HG03095 (cell line): ENCODE data around the gene MYO3B.

Experiments
- ATAC-seq: cut with Tn5 transposase; IDR thresholded peaks from one replicate; pipeline ENCODE4 v1.9.1; 2021; ENCODE audit warnings: moderate library complexity; ENCODE audit not compliant: unreplicated experiment

The MYO3B gene

DNA sequence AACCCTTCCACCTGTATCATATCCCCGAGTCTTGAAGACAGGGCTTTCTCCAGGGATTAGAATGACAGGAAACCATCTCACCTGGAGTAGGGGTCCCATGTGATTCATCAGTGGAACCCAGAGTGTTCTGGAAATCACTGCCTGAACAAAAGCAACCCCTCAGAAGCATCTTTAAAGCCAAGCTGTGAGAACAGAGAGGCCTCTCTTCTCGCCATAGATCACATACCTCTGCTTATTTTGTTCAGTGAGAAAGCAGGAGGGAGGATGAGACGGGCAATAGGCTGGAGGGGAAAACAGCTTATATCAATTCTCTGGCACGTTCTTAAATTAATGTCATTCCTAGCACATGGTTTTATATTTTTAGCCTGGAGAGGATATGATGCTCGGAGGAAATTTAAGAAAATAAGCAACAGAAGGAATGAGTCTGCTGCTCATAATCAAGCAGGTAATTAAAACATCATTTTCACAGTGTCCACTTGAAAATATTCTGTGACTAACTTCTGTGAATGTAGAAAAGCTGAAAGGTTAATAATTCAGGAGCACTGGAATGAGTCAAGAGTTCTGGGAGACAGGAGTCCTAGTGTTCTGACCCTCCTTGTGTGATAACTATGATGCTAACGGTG is 323.6 kb downstream of the MYO3B start:
- no peak for ATAC-seq

DNA sequence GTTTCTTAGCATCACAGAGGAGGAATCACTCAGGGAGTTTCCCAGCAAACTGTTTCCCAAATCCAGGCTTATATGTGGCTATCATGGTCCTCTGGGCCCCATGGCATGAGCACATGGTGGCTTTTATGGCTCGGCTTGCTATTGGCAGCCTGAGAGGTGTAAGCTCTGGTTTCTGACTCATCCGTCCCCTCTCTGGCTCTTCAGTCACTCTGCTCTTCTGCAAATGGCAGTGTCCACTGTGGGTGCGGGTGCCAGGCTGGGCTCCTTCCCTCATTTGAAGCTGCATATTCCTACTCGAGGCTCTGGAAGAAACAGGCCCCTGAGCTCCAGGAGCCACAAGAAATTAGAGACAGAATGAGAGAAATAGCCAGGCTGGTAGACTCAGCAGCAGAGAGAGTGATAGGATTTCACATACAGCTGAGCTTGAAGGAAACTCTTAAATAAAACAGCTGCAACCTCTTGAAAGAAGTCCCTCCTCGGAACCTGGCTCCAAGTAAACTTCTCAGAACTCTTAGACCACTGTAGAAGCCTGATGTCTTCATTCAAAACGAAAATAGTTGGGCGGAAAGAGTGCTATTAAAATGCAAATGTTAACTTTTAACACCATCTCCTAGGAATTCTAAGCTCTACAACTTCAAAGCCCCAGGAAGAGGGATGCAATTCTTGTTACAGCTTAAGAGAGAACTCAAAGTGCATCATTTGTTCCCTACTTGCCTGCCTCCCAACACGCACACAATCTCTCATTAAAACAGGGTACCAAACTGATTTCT is 324.6 kb downstream of the MYO3B start:
- ATAC-seq = no peak

DNA sequence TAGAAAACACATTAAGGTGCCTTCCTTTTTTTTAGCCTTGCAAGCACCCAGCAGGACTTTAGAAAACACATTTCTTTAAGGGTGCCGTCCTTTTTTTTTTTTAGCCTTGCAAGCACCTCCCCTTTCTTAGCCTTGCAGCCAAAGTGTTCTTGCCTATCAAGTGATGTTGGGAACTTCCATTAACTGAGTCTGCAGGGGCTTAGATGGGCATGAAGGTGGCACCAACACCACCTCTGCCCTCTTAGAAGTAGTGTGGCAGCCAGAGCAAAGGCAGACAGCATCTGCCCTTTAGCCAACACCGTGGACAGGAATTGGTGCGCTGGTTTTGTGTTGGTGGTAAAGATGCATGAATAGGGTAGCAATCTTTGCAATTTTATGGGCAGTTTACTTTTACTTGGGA is 325.6 kb downstream of the MYO3B start:
- ATAC-seq = no peak

DNA sequence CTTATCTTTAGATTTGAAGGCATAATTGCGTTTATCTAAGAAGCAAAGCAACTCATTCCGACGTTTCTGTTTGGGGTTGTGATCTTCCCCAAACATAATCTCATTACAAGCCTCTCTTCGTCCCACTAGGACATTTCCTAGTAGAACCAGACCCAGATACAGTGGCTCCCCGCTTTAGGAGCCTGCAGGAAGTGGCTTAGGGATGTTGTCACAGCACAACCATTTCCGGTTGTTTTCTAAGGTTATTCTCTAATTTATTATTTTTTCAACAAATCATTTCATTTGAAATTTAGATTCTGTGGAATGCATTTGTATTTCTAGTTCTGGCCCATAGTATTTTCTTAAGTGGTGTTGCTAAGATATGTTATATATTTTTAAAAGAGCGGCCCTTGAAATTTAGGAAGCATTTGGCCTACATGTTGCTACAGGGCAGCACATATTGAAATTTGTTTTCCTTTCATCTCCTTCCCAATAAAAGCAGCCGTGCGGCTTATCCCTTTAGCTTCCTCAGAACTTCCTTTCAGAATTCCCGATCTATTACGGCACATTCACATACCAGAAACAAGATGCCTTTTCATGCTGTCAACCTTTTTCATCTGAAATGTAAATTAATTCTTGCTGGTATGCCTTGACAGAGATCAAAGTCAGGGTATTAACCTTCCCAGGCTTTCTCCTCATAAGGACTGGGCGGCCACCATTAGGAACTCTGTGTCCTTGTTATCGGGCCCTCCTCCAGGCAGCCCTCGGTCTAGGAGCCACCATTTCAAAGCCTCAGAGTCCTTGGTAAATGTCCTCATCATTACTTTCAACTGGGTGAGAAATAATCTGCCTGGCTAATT is 326.2 kb downstream of the MYO3B start:
- ATAC-seq = no peak

DNA sequence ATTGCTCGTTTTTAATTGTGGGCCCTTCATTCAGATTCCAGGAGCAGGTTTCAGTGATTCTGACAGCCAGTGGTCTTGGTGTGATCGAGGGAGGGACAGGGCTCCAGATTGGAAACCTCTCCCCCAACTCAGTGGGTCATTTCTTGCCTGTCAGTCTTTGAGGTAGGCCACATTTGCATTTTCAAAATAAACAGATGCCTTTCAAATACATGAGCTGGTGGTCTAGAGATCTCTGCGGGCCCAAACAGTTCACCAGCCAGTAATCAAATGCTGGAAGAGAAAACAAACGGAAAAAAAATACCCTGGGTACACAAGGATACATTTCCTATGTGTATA is 326.8 kb downstream of the MYO3B start:
- no peak for ATAC-seq

DNA sequence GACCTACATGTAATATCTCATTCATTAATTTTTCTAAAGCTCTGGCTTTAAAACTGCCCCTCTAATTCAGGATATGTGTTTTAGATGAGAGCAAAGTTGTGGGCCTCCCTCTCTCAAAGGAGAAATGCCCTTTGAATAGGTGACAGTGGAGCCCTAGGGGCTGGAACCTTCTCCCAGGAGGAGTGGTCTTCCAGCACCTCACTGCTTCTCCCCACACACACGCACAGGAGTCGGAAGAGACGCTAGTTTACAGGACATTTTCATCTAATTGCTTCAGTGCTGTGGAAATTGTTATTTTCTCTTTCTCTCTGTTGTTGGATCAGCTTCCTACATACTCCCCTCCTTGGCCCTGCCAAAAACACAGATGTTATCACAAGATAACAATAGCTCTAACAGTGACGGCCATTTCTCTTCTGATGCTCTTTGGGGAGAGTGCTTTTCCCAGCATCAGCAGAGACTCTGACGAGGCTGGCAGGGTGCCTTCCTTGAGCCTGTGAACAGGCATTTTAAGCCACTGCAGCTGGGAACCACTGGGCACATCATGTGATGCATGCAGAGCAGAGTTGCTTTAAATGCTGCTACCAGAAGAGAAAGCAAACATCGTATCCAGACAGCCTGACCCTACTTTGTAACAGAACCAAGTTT is 327.8 kb downstream of the MYO3B start:
- no peak for ATAC-seq

DNA sequence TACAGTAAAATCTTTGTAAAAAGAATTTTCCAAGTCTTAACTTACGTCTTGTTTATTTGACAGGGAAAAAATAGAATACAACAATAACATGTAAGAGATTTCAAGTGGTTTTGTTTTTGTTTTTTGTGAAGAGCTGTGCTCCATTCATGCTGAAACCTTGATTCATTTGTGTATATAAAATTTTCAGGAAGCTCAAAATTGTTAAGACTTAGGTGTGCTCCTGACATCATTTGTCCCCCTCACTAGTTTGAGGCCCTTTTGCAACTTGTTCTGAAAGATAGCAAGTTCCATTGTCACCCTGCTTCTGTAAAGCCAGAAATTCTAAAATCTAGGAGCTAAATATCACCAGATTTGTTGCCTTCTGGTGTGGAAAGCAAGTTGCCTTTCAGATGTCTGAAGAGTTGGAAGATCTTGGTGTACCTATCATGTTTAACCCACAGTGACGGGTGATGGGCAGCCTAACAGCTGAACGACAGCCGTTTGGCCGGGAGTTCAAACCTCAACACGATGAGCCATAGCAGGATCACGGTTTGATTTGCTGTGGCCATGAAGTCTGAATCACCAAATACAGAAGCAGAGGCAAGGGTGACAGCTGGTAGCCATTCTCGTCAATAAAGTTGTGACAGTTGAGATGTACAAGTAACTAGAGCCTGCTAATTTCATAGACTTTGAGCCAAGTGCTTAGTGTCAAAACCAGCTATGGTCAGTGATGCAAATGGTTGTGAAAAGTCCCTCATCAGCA is 331.7 kb downstream of the MYO3B start:
- ATAC-seq = no peak

DNA sequence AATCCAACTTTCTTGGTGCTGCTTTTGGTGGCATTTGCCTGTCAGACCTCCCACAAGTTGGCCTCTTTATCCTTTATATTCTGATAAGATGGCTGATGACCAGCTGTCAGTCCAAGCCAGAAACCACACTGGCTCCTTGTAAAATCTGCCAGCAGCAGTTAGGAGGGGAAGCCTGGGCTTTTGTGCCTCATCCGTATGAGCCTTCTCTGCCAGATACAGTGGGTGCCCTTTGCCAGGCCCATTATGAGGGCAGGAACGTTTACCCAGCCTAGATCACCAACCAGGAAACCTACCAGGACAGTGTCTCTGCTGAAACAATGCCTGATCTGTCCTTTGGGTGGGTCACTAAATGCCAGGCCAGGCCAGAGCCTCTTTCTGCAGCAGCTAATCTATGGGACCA is 334.3 kb downstream of the MYO3B start:
- no peak for ATAC-seq

DNA sequence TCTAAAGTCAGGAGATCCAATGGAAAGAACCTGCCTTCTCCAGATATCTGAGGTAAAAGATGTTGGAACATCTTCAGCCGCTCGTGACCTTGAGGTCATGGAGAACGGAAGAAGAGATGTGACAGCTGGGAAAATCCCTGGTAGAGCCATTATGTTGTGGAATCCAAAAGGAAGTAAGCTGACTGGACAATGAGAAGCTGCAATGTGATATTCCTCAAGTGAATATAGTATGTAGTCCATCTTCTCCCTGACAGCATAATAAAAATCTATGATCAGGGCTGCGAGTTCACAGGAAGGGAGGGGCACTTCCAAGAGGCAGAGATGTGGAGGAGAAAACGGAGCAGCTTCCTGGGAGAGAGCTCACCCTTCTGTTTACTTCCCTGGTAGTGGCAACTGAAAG is 336.2 kb downstream of the MYO3B start:
- no peak for ATAC-seq

DNA sequence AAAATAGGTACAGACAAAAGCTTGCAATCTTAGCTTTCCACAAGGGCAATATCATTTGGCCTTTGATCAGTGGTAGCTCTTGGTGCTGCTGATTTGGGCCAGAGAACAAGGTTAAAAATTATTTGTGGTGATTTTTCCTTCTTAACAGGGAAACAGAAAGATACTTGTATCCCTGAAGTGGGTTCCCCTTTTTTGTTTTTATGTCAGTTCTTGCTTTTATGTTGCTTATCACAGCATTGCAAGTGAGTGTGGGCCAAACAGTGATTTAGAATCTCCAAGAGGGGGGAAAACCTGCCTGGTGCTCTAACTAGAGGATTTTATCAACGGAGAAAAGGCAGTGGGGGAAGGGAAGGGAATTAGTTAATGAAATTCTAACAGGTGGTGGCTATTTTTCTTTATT is 339.6 kb downstream of the MYO3B start:
- ATAC-seq = no peak

DNA sequence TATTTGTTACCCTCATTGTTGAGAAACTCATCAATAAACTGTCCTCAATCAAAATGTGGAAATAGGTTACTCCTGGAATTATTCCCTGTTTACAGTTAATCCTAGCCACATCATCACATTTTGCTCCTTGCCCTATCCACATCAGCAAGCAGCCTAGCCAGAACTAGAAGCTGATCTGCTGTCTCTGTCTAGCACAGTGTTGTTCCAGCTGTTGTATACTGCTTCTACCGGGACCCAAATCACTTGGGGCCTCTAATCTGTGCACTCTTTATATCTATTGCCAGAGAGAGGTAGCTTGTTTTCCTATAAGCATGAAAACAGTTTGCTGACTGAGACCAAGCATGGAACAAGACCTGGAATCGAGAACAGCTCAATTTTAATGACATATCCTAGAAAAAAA is 341.0 kb downstream of the MYO3B start:
- ATAC-seq = no peak

DNA sequence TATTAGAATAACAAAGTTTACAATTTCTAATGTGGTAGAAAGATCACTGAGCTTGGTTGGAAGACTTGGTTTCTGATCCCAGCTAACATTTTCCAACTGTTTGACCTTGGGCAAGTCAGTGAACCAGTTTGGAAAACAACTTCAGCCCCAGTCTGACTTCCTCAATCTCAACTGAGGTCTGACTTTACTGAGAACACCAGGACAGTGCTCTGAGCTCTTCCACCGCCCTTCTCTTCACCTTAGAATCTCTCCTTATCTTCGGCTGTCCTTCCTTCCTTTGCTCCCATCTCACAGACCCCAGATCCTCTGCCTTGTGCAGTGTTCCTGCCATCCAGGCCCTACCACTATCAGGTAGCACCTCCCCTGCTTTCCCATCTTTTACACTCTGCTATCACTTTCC is 343.4 kb downstream of the MYO3B start:
- ATAC-seq = no peak

DNA sequence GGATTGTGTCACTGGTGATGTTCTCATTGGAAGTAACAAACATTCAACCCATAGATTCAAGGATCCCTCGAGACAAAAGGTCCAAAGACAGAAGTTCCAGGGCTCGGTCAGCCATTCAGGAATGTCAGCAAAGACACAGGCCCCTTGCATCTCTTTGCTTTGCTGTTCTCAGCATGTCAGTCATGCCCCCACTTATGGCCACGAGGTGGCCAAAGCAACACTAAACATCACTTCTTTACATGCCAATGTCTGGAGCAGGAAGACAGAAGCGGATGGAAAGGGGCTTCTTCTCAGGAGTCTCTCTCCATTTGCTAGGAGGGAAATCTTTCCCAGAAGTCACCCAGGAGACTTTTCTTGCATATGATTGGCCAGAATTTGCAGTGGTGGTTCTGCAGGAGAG is 345.6 kb downstream of the MYO3B start:
- no peak for ATAC-seq

DNA sequence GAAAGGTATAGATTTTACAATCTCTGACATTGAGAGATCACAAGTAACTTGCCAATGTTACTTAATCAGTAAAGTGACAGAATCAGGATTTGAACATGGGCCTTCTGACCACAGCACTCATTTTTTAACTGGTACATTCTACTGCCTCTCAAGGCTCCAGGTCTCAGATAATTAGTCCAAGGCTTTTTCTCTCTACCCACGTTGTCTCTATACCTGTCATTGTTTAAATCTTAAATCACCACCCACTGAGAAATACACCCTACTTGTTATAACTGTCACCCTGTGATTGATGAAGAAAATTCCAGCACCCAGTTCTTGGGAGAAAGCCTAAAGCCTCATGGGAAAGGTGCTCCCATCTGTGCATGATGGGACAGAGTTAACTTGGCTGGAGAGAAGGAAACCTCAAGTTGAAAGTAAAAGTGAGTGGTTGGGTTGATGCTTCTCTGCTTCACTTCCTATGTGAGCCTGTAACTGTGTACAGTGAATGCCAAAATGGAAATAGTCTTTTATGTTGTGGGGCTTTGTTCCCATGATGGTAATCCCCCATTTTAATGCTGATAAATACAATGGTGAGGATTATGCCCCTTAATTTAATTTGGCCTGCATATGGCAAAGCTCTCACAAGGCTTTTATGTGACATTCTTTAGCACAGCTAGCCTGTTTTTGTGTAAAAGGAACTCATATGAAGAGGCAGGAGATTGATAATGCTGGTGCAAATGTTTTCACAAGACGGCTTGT is 347.1 kb downstream of the MYO3B start:
- ATAC-seq = no peak

DNA sequence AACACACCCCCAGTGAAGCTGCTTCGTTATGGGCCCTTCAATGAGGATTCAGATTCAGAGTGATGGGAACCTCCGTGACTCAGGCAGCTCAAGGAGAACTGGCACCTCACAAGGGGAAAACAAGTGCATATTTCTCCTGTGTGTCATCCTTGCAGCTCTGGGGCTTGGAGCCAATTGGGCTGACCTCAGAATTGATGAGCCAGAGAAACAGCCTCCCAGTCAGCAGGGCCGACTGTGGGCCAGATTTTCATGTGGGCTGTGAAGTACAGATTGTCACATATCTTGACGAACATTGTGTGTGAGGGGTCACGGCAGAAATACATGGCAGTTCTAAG is 347.6 kb downstream of the MYO3B start:
- no peak for ATAC-seq

DNA sequence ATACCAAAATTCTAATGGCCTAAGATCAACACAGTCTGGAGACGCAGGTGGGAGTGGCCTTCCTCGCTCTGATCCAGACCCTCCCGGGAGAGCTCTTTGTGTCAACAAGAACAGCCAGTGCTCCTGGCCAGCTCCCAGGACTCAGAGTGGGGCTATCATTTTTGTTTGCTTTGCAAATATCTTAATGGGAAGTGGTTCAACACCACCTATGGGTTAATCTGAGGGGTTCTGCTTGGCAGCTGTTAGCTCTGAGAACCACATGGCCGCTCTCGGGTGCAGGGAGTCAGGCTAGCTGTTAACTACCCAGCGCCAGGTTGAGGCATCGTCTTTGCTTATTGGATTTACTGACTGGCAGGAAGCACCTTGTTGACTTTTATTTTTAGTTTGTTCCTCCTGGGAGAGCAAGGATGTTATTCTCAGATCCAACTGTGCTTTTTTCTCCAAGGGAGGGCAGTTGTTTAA is 352.4 kb downstream of the MYO3B start:
- no peak for ATAC-seq

DNA sequence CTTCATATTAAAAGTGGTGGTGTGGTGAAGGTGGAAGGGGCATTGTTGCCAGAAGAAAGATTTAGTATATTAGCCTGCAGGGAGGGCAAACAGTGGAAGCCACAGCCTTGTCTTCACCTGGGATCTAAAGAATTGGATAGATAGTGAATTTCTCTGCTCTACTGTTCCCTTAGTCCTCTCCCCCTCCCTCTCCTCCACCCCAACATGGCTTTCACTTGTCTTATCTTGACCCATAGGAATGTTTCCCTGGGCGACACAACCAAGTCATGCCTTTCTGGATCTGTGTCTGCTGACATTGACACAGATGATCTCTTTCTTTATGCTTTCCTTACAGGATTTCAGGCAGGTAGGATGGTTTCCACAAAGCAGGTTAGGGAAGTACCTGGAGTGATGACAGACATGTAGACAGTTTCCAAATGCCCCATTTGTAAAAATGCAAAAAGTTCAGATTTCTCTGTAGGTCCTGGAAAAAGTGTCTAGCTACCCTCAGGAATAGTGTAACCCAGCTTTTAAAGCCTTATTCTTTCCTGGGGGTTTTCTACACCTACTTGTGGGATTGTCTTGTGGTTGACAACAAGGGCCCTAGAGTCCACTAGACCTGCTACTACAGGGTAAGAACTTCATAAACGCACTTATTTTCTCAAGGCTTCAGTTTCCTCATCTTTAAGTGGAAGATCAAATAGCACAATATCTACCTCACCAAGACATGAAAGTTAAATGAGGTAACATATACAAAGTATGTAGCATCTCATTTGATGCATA is 353.0 kb downstream of the MYO3B start:
- ATAC-seq = no peak

DNA sequence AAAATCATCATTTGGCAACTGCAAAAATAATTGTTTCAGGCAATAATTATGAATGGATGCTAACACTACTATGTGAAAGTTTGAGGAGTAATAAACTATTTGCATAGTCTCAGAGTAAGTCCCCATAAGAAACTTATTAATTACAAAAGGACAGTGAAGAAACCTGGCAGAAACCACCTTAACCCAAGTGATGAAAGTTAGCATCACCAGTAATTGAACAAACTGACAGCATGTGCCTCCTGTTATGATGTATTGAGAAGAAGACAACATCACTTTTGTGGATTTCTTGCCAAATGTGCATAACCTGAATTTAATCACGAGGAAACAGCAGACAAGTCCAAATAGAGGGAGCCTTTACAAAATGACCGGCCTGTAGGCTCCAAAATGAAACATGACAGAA is 353.9 kb downstream of the MYO3B start:
- ATAC-seq = no peak

DNA sequence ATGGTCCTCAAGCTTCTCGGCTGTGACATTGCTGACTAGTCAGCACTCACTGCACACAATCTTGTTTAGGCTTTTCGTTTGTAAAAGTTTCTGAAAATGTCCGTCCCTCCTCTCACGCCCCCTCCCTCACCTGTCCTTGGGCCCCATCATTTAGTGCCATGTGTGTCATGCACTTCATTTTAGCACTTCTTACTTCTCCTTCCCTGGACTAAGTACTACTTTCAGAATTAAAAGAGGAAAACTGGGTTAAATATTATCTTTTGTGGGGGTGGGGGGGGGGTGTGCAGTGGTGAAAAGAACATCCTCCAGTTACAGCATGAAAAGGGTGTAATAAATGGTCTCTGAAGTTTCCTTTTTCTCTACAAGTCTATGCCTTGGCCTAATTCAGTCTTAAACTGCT is 355.2 kb downstream of the MYO3B start:
- ATAC-seq = no peak

DNA sequence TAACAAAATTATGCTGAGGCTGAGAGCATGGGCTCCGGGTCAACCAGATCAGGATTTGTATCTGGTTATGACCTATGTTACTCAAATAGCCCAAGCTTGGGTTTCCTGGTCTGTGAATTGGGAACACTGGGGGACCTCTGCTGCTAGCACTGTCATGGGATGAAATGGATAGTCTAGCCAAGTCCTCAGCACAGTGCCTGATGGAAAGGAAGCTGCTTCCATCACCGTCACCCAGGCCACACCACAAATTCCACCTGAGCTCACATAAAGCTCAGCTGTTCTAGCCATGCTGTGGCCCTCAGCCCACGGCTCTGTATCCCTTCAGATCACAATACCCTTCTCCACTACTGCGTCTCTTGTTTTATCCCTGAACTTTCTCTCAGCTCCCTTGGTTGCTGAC is 357.6 kb downstream of the MYO3B start:
- no peak for ATAC-seq
